Glutamatergic neuron (in vitro differentiated cells): ENCODE data around the gene UBE2L3. TPM values are rescaled to one million over a fixed set of nuclear protein-coding genes. Genes with fewer than 3 reads are reported as not detected.

ENCODE experiments used
- DNase-seq: peaks from one replicate; pipeline ENCODE4 v3.0.0; 2022
- H3K27ac Mint-ChIP-seq: one replicate; pipeline ENCODE4 v1.8.0; 2020; ENCODE audit warnings: mild to moderate bottlenecking, mixed read lengths, inconsistent platforms; ENCODE audit not compliant: unreplicated experiment
- H3K27me3 Mint-ChIP-seq: one replicate; pipeline ENCODE4 v1.8.0; 2020; ENCODE audit warnings: mild to moderate bottlenecking, moderate library complexity, mixed read lengths, inconsistent platforms; ENCODE audit not compliant: unreplicated experiment
- H3K36me3 Mint-ChIP-seq: one replicate; pipeline ENCODE4 v1.8.0; 2020; ENCODE audit warnings: mild to moderate bottlenecking, mixed read lengths, inconsistent platforms; ENCODE audit not compliant: unreplicated experiment
- H3K4me1 Mint-ChIP-seq: one replicate; pipeline ENCODE4 v1.8.0; 2020; ENCODE audit warnings: mild to moderate bottlenecking, low read depth, mixed read lengths, inconsistent platforms; ENCODE audit not compliant: unreplicated experiment
- H3K4me3 Mint-ChIP-seq: one replicate; pipeline ENCODE4 v1.8.0; 2020; ENCODE audit warnings: mild to moderate bottlenecking, mixed read lengths, inconsistent platforms; ENCODE audit not compliant: unreplicated experiment
- H3K9me3 Mint-ChIP-seq: one replicate; pipeline ENCODE4 v1.8.0; 2020; ENCODE audit warnings: mild to moderate bottlenecking, moderate library complexity, mixed read lengths, inconsistent platforms; ENCODE audit not compliant: unreplicated experiment
- CTCF ChIP-seq: fragments of 200-600 bp; sonication (generic); IDR thresholded peaks from one replicate; pipeline ENCODE4 v1.5.0; 2021; ENCODE audit not compliant: partially characterized antibody, unreplicated experiment
- total RNA-seq: library from RNA; stranded (reverse); fragmentation: NEBNext Ultra II Directional; extraction: Animal tissue kit (Norgen Biotek cat#: 25700); gene quantifications from one replicate; pipeline ENCODE4 v1.2.1, GENCODE V29; 2021; ENCODE audit not compliant: unreplicated experiment

The UBE2L3 gene
- total RNA-seq, 1 donor from 2014 or later: 55.9 TPM

DNA sequence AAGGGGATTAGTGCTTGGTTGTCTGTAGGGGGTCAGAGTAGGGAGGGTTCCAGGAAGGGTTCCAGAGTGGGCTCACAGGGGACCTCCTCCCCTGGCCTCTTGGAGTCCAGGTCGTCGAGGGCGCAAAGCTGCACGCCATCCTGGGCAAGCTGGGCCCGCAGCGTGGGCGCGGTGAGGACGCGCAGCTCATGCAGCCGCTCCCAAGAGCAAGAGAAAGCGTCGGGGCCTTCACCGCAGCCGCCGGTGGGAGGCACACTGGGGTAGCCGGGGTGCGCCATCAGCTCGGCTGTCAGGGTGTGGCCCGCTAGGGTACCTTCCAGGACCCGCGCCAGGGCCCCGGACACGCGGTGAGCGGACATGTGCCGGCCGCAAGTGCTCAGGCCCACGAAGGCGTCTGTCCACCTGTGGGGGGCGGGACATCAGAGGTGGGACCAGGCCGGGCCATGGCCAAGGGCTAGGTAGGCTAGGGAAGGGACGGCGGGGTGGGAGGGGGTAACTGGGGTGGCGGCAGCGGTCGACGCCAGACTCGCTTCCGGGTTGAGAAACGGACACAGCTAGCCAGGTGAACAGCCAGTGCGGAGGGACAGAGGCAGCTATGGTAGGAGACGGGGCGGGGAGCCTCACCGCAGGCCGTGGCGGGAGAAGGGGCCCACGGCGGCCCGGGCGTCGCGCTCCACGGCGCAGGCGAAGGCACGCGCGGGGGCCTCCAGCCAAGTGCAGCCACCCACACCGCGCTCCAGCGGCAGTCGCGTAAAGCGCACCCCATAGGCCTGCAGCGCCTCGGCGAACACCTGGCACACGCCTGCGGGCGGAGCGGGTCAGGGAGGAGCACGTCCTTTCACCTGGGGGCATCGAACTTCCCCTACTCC is 61.1 kb downstream of the UBE2L3 start:
- Mint-ChIP-seq H3K36me3 (no peaks in the 10 kb centered on the region), H3K27ac (peak overlapping the region; percentile 46), H3K9me3 (peaks cover 16% of the 10 kb centered on the region), H3K4me3 (peak overlapping the region; percentile 84), H3K27me3 (peaks cover 6% of the 10 kb centered on the region), H3K4me1 (peaks cover 35% of the 10 kb centered on the region)
- DNase-seq: no peak
- TF ChIP-seq CTCF: no peak

- Mint-ChIP-seq H3K27me3 (peaks cover 6% of the 10 kb centered on the region), H3K36me3 (no peaks in the 10 kb centered on the region), H3K27ac (peak within 1 kb of the TSS; percentile 66), H3K9me3 (peaks cover 16% of the 10 kb centered on the region), H3K4me1 (peaks cover 31% of the 10 kb centered on the region), H3K4me3 (peak within 1 kb of the TSS; percentile 84)
- TF ChIP-seq CTCF: no peak
- DNase-seq: peak; percentile 98
These were observed 62.0 kb downstream of the UBE2L3 start, which contains the start of gene YDJC for GRCh38 chr22:21629255-21630149. YDJC (minus strand) TSS chr22:21630022; CDS start chr22:21630014, 8 bp downstream.

GRCh38 chr22:21631025-21631424 is 63.5 kb downstream of the UBE2L3 start:
- no peak for DNase-seq
- Mint-ChIP-seq H3K4me1 (peaks cover 20% of the 10 kb centered on the region), H3K27ac (no peak overlapping the region), H3K4me3 (no peak overlapping the region), H3K27me3 (peaks cover 7% of the 10 kb centered on the region), H3K9me3 (peaks cover 16% of the 10 kb centered on the region), H3K36me3 (no peaks in the 10 kb centered on the region)
- no peak for TF ChIP-seq CTCF

GRCh38 chr22:21632237-21632895 is 64.9 kb downstream of the UBE2L3 start, which contains the start of gene CCDC116:
CCDC116 (plus strand) TSS chr22:21632760; CDS start chr22:21633182, 422 bp downstream.
- peaks cover 8% of the 10 kb centered on the region for H3K27me3 Mint-ChIP-seq
- no peaks in the 10 kb centered on the region for H3K36me3 Mint-ChIP-seq
- no peak within 1 kb of the TSS for H3K4me3 Mint-ChIP-seq
- no peak within 1 kb of the TSS for H3K27ac Mint-ChIP-seq
- H3K9me3 Mint-ChIP-seq: peaks cover 9% of the 10 kb centered on the region
- H3K4me1 Mint-ChIP-seq: peaks cover 9% of the 10 kb centered on the region
- TF ChIP-seq CTCF: no peak
- DNase-seq: no peak
